Gastroesophageal sphincter (tissue), 3 donors: Measurements from ENCODE around the gene NRXN3.

Experiments
- EP300 ChIP-seq: sonication (generic); formaldehyde crosslinking; IDR thresholded peaks from one replicate; pipeline ENCODE4 v1.6.1; 2017; ENCODE audit warnings: antibody characterized with exemption, mild to moderate bottlenecking
- POLR2A ChIP-seq, 2 donors: fragments of 450-650 bp; IDR thresholded peaks; one replicate each; pipeline ENCODE4 v1.6.1; 2017; ENCODE audit warnings: antibody characterized with exemption in 2 of 2, mild to moderate bottlenecking in 2 of 2, moderate library complexity in 1 of 2
- POLR2AphosphoS5 ChIP-seq: sonication (generic); formaldehyde crosslinking; IDR thresholded peaks from one replicate; pipeline ENCODE4 v1.6.1; 2017; ENCODE audit warnings: antibody characterized with exemption
- TF ChIP-seq, protein P1 (sequence below), 4 experiments: fragments of 200-600 bp in 2 of 4; fragments of 450-650 bp in 2 of 4; sonication (generic) in 1 of 4; IDR thresholded peaks; one replicate each; pipeline ENCODE4 v1.5.1; 2017 to 2019; ENCODE audit warnings: antibody characterized with exemption in 4 of 4, mild to moderate bottlenecking in 2 of 4, moderate library complexity in 2 of 4

- TF ChIP-seq, protein P1, sequence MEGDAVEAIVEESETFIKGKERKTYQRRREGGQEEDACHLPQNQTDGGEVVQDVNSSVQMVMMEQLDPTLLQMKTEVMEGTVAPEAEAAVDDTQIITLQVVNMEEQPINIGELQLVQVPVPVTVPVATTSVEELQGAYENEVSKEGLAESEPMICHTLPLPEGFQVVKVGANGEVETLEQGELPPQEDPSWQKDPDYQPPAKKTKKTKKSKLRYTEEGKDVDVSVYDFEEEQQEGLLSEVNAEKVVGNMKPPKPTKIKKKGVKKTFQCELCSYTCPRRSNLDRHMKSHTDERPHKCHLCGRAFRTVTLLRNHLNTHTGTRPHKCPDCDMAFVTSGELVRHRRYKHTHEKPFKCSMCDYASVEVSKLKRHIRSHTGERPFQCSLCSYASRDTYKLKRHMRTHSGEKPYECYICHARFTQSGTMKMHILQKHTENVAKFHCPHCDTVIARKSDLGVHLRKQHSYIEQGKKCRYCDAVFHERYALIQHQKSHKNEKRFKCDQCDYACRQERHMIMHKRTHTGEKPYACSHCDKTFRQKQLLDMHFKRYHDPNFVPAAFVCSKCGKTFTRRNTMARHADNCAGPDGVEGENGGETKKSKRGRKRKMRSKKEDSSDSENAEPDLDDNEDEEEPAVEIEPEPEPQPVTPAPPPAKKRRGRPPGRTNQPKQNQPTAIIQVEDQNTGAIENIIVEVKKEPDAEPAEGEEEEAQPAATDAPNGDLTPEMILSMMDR (IDR thresholded peaks at IDR 0.05): no peak
- TF ChIP-seq POLR2A (IDR thresholded peaks at IDR 0.05) (no peak), EP300 (no peak), POLR2AphosphoS5 (no peak)
These were observed 567.4 kb downstream of the NRXN3 start for GRCh38 chr14:78737601-78738000.
